ELF-1 (cell line): ENCODE measurements around the gene OPTN.
"Not testable (repeated sequence)": the region's sequence is repeated elsewhere in the genome, so short reads cannot be mapped to it uniquely, and the experiment has no call there.

ENCODE experiments used
- DNase-seq: peaks from one replicate; pipeline ENCODE4 v3.0.0-alpha.2; 2016; ENCODE audit warnings: low read depth, low spot score

OPTN gene

DNA sequence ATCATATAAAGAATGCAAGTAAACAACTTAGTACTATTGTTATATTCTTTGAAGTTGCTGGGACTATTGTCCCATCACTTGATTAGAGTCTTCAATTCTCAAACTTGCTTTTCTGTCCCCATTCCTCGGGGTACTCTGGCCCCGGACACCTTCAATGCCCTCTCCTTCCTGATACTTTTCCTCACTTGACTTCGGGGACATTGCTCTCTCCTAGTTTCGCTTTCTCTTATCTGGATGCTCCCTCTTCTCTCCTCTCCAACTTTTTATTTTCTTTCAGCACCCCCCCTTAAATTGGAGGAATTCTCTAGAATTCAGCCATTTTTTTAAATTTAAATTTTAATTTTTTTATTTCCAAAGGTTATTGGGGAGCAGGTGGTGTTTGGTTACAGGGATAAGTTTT is 10.6 kb upstream of the OPTN start:
- DNase-seq = no peak

DNA sequence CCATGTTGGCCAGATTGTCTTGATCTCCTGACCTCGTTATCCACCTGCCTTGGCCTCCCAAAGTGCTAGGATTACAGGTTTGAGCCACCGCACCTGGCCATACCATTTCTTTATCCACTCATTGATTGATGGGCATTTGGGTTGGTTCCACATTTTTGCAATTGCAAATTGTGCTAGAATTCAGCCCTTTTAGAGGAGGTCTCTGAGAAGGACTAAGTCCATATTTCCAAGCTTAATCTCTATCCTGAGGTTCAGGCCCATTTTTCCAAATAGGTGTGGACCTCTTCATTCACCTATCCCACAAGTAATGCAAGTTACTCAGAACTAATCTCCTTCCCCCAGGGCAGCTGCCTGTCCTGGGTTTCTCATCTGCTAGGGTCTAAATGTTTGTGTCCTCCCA is 9.7 kb upstream of the OPTN start:
- DNase-seq = no peak

DNA sequence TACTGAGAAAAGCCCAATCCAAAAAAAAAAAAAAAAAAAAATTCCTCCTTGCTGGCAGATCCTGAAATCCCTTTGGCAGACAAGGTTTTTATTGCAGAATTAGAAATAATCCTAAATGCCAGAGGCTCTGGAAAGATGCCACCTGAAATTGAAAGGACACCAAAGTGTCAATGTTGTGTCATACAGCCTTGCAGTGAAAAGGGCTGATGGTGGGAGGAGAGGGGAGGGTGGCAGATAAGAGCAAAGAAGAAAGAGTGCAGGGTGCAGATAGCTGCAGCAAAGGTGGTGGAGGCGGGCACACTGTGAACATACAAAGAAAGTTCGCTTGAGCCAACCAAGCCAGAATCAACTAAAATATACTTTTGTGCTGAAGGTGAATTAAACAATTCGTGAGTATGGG is 8.2 kb upstream of the OPTN start:
- no peak for DNase-seq

DNA sequence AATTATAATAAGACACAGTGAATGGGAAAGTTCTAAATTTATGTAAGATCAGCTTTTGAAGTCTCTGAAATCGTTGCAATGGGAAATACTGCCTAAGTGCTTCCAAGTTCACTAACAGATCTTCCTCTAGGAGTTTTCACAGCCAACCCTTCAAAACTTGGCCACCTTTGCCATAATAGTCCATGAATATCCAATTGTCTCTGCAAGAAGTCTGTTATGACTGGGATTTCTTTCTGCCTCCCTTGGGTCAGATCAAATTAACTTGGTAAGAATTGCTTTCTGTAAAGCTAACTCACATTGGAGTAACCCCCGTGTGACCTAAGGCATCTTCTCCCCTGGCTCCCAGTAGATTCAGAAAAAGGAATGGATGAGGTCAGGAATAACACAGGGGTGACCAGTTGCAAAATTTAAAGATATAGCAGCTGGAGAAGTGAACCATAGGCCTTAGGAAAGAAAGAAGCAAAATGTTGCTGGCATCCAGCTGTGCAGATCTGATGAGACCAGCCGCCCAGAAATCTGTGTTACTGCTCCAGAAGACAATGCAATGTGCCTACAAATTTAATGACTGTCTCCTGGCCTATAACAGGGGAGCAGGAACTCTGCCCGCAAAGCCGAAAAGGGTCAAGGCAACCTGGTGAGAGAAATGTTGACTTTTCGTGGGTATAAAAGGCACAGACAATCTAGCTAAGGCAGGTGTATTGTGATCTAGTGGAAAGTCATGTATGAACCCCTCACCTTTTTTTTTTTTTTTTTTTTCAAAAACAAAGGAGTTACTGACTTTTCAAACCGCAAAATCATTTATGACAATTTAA is 7.5 kb upstream of the OPTN start:
- DNase-seq = no peak

DNA sequence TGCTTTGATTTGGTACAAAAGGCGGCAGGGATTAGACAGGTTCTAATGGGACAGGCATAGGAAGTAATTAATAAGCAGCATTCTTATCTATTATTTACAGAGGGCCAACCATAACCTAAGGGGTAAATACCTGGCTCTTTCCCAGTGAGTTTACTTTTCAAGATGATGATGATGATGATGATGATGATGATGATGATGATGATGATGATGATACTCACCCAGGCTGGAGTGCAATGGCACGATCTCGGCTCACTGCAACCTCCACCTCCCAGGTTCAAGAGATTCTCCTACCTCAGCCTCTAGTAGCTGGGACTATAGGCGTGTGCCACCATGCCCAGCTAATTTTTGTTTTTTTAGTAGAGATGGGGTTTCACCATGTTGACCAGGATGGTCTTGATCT is 5.9 kb upstream of the OPTN start:
- DNase-seq = not testable (repeated sequence)

DNA sequence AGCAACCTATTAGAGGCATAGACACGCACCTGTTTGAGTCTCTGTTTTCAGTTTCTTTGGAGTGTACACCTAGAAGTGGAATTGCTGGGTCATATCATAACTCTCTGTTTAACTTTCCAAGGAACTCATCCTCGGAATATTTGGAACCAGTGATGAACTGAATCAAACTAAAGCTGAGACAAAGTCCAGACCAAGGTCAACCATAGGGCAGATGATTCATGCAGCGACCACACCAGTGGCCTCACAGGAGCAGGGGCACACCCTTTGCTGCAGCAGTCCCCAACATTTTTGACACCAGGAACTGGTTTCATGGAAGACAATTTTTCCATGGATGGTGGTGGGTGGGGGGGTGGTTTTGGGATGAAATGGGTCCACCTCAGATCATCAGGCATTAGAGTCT is 4.9 kb upstream of the OPTN start:
- DNase-seq = no peak

DNA sequence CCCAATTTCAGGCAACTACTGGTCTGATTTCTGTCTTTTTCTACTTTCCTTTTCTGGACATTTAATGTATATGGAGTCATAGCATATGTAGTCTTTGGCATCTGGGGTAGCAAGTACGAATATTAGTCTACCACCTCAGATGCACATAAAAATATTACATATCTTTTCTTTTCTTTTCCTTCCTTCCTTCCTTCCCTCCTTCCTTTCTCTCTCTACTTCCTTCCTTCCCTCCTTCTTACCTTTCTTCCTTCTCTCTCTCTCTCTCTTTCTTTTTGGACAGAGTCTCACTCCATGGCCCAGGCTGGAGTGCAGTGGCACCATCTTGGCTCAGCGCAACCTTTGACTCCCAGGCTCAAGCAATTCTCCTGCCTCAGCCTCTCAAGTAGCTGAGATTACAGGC is 4.0 kb upstream of the OPTN start:
- no peak for DNase-seq

DNA sequence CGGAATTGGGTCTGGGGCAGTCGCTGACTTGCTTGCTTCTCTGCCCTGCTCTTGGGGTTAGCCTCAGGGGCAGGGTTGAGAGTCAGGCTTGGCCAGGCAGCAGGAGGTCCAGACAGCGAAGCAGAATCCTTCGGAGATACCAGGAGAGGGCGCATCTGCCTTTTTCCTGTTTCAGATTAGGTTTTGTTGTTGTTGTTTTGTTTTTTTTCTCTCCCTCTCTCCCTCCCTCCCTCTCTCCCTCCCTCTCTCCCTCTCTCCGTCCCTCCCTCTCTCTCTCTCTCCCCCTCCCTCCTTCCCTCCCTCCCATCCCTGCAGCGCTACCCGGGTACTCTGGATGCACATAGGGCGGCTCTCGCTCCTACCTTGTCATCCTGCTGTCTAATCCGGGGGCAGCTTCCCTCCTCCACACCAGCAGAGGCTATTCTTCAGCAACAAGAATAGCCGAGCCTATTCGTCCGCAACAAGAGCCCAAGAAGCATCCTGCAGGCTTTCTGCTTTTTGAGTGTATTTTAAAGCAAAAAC is 758 bp upstream of the OPTN start:
- peak; percentile 93 for DNase-seq

DNA sequence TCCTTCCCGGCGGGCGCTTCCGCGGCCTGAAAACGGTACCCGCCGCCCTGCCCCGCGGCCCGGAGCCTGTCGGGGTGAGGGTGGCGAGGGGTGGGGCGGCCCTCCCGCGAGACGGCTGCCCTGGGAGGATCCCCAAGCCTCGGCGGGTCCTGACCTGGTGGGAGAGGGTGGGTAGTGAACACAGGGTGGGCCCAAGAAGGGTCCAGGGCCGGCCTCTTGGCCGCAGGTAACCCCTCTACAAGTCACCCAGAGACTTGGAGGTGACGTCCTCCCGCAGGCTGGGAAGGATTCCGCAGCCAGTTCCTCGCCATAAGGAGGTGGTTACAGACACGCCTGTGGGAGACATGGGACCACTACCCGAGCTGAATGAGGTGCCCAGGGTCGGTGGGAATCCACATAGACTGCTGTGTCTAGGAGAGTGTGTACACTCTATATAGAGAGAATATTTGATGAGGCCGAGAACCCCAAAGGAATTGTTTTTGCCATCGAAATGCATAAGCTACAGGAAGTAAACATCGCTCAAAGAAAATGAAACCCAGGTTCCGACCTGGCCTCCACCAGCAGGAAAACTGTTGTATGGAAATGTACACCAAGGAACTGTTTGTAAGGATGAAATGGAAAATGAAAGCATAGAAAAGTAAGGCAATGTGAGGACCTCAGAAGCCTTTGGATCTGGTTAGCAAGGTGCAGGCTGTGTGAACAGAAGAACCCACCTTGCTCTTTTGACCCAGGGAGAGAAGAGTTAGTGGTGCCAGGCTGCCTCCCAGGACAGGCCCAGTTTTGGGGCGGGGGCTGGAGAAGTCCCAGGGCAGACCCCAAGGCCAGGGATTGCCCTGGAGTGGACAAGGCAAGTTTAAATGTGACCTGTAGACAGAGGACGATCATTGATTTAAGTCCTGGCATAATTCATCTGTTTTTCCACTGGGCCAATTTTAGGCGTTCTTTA is 659 bp downstream of the OPTN start:
- peak; percentile 17 for DNase-seq

DNA sequence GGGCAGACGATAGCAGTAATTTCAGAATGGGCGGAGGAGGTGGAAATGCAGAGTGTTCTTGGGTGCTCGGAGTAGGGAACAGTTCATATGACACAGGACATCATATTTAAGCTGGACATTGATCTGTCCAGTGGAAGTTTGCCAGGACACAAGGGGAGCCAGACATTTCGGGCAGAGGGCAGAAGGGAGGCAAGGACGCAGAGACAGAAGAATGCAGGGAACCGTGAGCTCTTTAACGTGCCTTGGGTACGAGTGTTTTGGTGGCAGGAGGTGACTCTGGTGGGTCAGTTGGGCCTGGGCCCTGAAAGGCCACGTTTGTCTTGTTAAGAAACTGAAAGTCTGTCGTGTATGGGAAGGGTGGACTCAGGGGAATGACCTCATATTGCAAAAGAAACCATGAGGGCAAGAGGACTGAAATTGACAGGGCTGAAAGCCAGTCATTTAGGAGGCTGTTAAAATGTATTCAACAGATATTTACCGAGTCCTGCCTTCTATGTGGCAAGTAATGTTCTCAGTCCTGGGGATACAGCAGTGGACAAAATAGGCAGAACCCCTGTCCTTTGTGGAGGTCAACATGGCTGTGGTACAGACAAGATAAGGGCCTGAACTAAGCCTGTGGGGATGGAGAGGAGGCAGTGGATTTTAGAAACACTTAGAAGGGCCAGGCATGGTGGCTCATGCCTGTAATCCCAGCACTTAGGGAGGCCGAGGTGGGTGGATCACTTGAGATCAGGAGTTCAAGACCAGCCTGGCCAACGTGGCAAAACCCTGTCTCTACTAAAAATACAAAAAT is 2.2 kb downstream of the OPTN start:
- DNase-seq = no peak

DNA sequence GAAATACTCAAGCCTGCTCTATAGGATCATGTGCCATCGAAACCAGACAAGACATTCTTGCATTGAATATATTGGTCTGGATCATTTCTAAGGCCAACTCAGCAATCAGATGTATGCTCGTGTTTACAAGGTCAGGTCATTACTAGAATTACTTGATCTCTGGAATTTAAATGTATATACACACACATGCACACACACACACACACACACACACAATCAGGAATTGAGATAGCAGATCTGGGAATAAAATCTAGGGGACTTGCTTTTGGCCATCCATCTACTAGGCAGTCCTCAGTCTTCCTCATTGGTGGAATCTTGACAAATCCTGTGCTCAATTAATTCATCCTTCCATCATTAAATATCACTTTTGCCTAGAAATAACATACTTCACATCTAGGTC is 3.6 kb downstream of the OPTN start:
- no peak for DNase-seq

DNA sequence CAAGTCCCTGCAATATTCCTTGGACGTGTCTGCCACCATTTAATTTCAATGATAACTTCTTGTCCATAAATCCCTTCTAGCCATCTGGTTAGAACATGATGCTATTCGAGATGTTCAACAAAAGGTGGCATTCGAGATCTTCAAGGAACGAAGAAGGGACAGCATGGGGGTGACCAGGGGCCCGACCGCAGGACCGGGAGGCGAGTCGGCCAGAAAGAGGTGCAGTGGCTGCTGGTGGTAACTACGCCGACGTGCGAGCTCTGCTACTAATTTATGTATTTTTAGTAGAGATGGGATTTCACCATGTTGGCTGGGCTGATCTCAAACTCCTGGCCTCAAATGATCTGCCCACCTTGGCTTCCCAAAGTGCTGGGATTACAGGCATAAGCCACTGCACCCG is 4.7 kb downstream of the OPTN start:
- no peak for DNase-seq

DNA sequence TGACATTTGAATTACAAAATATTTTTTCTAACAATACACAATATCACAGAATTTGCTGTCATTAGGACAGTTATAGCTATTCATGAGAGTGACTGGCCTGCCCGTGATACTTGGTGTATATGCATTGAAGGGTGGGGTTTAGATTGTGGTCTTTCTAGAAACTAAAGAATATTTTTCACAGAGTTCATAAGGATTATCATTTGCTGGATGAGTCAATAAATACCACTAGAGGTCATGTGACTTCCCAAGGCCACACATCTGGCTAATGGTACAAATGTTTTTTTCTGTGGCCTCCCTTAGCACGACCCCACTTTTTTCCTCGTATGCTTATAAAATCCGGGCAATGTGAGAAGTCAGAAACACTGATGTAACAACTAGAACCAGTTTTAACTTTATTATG is 5.2 kb downstream of the OPTN start:
- no peak for DNase-seq

DNA sequence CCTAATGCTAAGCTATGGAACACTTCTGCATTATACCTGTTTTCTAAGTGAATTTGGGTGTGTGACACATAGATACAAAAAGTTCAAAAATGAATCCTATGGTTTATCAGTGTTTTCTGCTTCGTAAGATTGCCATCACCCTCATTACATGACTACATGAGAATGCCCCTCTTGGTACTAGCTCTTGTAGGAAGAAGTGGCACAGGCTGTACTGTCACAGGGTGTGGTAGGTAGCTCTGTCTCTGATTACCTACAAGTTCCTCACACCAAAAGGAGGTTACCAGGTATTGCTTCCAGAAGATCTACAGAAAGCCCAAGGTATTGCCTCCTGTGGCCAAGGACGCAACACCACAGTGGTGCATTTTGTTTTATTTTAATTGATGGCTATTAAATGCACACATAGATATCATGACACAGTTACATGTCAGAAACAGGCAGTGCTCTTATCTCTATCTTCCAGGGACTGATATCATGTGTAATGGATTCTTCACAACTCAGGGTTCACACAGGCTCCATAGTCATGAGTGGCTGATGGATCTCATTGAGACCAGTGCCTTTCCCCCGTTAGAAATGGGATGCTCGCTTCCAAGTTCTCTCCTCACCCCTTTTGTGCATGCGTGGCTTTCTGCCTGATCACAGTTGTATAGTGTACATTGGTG is 6.6 kb downstream of the OPTN start:
- DNase-seq = no peak

DNA sequence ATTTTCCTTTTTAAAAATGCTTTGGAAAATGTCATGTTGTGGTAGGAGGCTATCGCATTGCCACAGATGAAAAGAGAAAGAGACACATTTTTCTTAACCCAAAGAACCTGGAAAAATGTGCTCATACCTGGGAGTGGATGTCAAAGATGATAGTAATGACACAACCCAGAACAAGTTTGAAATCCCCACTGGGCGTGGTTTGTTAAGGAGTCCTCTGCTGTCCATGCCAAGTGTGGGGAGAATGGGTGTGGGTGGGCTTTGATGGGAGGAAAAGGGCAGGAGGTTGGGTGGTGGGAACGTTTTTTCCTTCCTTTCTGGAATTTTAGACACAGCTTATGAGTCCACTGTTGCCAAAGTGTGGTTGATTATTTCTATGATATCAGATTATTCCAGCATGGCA is 10.9 kb downstream of the OPTN start:
- no peak for DNase-seq

DNA sequence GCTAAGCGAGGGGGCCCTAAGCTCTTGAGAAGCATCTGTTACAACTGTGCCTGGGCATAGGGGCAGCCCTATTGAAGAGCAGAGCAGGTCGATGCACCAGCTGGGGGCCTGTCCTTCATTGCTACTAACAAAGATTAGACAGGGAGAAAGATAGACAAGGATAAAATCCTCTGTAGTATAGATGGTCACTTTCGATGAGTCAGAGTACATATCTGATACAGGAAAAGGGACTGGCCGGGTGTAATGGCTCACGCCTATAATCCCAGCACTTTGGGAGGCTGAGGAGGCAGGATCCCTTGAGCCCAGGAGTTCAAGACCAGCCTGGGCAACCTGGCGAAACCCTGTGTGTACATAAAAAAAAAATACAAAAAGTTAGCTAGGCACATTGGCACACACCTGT is 13.6 kb downstream of the OPTN start:
- no peak for DNase-seq

DNA sequence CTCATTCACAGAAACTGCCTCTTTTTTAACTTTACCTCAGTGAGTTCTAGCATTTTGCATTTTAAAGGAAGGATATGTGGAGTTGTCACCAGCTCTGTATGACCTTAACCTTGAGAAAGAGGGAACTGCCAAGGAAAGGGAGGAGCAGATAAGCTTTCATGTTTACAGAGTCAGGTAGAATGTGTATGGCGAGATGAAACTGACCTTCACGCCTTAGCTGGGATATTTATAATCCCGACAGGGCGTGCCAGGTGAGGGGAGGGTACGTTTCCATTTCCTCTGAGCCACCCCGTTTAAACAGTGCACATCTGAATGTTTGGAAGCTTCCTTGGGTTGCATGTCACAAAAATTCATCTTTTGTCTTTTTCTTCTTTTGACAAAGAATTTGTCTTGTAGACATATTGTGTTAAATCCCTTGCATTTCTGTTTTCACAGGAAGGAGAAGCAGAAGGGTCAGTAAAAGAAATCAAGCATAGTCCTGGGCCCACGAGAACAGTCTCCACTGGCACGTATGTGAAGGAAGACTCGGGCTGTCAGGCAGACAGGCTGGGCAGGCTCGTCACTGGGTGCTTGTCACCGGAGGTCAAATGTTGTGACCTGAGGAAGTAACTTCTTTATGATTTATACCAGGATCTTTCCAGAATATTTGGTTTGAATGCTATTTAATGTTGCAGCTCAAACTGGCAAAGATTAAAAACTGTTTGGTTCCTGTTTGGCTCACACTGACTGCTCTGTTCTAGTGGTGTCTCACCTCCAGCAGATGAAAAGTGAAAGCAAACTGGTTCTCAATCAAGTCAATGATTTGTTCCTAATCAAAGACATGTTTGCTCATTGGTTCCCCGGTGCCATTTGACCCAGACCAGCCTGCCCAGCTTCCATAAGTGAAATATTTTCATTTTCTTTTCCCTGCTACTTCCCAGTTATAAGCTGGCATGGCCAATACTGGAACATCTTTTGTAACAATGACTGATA is 16.2 kb downstream of the OPTN start:
- no peak for DNase-seq

DNA sequence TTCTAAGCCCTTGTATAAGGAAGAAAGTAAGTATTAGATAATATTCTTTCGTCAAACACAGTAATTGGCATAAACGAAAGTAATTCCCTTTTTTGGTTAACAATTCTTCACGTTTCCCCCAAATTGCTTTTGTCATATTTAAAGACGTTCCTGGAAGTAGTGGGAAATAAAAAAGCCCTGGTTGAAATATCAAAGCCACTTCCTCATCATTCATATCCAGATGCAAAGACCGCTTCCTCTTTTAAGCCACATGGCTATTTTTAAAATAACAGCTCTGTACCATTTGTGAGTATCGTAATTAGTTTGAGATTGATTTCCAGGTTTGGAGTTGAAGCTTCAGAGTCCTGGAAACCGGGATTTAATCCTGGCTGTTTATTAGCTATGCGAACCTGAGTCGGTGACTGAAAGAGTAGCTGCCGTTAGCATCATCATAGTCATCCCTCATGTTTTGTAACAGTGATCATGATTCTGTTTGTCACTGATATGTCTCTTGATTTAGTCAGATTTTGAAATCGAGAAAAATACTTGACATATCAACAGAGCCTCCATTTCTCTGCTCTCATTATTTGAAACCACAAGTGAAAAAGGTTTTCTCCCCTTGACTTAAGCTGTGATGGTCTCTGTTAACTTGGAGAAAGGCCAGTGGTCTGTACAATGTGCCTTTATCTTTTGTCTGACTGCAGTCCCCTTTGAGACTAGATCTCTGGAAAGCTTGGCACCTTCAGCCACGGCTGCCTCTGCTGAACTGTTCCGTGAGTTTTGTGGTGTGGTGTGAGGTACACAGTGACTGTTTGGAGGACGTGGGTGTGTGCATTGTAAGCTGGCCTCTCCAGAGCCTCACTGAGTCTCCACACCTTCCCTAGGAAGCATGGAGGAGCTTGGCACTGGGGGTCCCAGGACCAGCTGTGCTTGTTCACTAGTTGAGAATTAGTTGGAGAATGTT is 18.1 kb downstream of the OPTN start:
- DNase-seq = no peak
